Small intestine (tissue), 7 donors: ENCODE results near the gene CCR5AS.

ENCODE experiments used
- DNase-seq, 2 donors: peaks; one replicate each; pipeline versions ENCODE4 v3.0.0 to v3.0.0-alpha.2; 2013
- FAIRE-seq: peaks from 2 replicates; lab custom pipeline; 2012; peaks lifted over from hg19 to GRCh38; lab: Jason Lieb, UNC
- H3K27ac ChIP-seq, 3 donors: one replicate each; pipeline ENCODE4 v1.5.1; 2013; ENCODE audit warnings: low read length in 2 of 3, mild to moderate bottlenecking in 2 of 3, control low read depth in 1 of 3, inconsistent platforms in 1 of 3, low read depth in 1 of 3, moderate library complexity in 1 of 3
- H3K27me3 ChIP-seq, 3 donors: one replicate each; pipeline ENCODE4 v1.6.1; 2013; ENCODE audit warnings: low read length in 3 of 3, inconsistent platforms in 1 of 3; ENCODE audit not compliant: control insufficient read depth in 3 of 3, insufficient read depth in 3 of 3
- H3K36me3 ChIP-seq, 3 donors: one replicate each; pipeline ENCODE4 v1.6.1; 2013; ENCODE audit warnings: low read length in 3 of 3, inconsistent platforms in 1 of 3, low read depth in 1 of 3, mild to moderate bottlenecking in 1 of 3, moderate library complexity in 1 of 3; ENCODE audit not compliant: control insufficient read depth in 3 of 3, insufficient read depth in 2 of 3
- H3K4me1 ChIP-seq, 3 donors: one replicate each; pipeline ENCODE4 v1.6.1; 2013; ENCODE audit warnings: low read length in 2 of 3, inconsistent platforms in 1 of 3, low read depth in 1 of 3, mild to moderate bottlenecking in 1 of 3, moderate library complexity in 1 of 3; ENCODE audit not compliant: control insufficient read depth in 3 of 3, insufficient read depth in 2 of 3
- H3K4me3 ChIP-seq, 3 donors: one replicate each; pipeline ENCODE4 v1.5.1; 2013; ENCODE audit warnings: low read length in 3 of 3, control low read depth in 1 of 3, inconsistent platforms in 1 of 3, low read depth in 1 of 3, mild to moderate bottlenecking in 1 of 3, moderate library complexity in 1 of 3
- H3K9me3 ChIP-seq, 2 donors: one replicate each; pipeline ENCODE4 v1.6.1; 2013; ENCODE audit warnings: low read depth in 1 of 2, low read length in 1 of 2; ENCODE audit not compliant: control insufficient read depth in 2 of 2, insufficient read depth in 1 of 2
- WGBS, 3 donors: extraction: QIAGEN DNeasy Blood & Tissue Kit; methylation state at CpG; one replicate each; pipeline ENCODE4 v1.1.7; 2013; 5-methylcytosine and 5-hydroxymethylcytosine counted together
- donor health status: healthy with polysubstance abuse.
- donor health status: control.
- donor health status: control.
- donor health status: Bipolar disorder and iron deficiency.
- donor health status: healthy.

Gene CCR5AS

DNA sequence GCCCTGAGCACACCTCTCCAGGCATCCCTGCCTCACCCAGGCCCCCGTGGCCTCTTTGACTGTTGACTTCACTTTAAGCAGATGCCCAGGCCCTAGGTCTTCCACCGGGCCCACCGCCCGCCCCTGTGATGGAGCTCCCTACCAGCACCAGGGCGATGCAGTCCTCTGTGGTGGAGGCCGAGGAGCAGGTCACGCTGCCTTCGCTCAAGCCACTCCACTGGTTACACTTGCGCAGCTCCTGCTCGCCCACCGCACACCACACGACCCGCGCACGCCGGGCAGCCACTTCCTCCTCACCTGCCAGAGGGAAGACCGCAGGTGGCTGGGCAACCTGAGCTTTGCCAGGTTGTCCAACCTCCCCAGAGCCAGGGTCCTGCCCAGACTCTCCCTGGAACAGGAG lies 41.9 kb upstream of the CCR5AS start:
- Histone ChIP-seq H3K4me1 (peaks cover 0 to 2% (median 0%) of the 10 kb centered on the region in 3 donors), H3K36me3 (no peaks in the 10 kb centered on the region), H3K4me3 (no peak overlapping the region), H3K27ac (no peak overlapping the region), H3K27me3 (no peaks in the 10 kb centered on the region), H3K9me3 (no peaks in the 10 kb centered on the region)
- DNase-seq (no peak), FAIRE-seq (no peak)
- WGBS, 3 donors, result 88 to 94% (median 91%) methylated on average over 17 of the region's 17 CpGs

DNA sequence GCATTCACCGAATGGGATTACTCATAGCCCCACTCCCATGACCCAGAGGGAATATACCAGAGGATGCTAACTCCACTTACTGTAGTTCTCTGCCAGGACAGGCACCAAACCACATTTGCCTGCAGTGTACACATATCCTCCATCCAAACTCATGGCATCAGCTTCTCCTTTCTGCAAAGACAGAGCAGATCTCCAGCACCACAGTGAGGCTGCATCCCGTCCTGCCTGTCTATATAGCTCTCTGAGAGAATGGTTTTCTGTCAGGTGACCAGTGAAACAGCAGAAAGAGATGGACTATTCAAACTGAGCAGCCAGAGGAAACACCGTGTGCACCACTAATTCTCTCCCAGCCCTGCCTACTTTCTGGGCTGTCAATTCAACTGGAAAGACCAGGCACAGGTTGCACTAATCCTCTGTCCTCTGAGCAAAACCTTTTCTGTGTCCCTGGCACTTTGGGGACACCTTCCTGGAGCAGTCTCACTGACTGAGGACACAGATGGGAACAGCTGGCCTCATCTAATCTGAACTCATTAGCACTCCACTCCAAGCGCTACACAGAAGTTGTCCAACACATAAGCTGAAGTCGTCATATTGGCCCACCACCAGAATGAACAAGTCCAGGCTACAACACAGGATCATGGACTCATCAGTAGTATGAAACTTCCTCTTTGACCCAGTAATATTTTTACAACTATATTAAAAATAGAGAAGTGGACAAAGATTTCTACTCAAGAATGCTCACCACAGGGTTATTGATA lies 40.5 kb upstream of the CCR5AS start:
- no peaks in the 10 kb centered on the region for H3K27me3 ChIP-seq
- no peak overlapping the region for H3K27ac ChIP-seq
- DNase-seq (no peak), FAIRE-seq (no peak)
- H3K36me3 ChIP-seq, result no peaks in the 10 kb centered on the region
- 61 to 68% (median 65%) methylated on average over 5 of the region's 5 CpGs for WGBS, 3 donors
- H3K4me3 ChIP-seq, result no peak overlapping the region
- no peaks in the 10 kb centered on the region for H3K4me1 ChIP-seq
- H3K9me3 ChIP-seq, result no peaks in the 10 kb centered on the region

DNA sequence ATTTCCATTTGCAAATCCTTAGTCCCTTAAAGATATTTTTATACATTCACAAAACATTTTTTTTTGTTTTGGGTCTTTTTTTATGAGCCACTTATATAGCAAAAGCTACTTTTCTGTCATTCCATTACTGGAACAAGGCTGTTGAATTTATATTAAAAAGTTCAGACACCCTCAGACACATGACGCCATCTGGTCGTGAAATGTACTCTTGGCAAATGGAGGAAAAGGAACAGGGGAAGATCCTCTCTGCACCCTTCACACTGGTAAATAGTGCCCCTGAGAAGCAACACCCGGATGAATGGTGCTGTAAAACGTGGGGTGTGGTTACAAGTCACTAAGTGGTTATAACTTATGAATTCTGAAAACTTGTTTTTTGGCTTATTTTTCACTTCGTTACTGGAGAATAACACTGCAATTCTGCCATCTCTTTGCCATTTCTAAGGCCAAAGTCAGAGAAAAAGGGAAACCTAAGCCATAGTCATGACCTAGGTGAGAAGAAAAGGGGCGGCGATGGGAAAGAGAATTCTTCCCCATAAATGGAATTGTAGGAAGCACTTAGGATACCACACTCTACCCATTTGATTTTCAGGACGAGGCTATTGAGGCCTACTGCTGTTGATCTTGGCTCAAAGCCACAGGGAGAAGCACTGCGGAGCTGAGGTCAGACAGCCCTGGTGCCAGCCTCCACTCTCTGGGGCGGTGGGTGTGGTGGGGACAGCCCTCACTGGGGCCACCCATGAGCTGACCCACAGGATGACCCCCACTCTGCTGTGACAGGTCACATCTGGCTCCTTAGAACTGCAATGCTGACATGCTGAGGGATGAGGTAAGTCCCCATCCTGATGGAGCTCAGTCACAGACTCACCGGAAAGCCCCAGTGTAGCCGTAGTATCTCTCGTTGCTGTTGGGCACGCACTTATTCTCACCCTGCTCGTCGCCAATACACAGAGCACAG lies 36.0 kb upstream of the CCR5AS start:
- Histone ChIP-seq H3K4me3 (no peak overlapping the region), H3K27me3 (no peaks in the 10 kb centered on the region), H3K36me3 (no peaks in the 10 kb centered on the region), H3K9me3 (no peaks in the 10 kb centered on the region), H3K4me1 (no peaks in the 10 kb centered on the region), H3K27ac (no peak overlapping the region)
- WGBS, 3 donors, result 66 to 70% (median 69%) methylated on average over 16 of the region's 16 CpGs
- DNase-seq (peak; percentile 60 to 66), FAIRE-seq (peak; percentile 10)

DNA sequence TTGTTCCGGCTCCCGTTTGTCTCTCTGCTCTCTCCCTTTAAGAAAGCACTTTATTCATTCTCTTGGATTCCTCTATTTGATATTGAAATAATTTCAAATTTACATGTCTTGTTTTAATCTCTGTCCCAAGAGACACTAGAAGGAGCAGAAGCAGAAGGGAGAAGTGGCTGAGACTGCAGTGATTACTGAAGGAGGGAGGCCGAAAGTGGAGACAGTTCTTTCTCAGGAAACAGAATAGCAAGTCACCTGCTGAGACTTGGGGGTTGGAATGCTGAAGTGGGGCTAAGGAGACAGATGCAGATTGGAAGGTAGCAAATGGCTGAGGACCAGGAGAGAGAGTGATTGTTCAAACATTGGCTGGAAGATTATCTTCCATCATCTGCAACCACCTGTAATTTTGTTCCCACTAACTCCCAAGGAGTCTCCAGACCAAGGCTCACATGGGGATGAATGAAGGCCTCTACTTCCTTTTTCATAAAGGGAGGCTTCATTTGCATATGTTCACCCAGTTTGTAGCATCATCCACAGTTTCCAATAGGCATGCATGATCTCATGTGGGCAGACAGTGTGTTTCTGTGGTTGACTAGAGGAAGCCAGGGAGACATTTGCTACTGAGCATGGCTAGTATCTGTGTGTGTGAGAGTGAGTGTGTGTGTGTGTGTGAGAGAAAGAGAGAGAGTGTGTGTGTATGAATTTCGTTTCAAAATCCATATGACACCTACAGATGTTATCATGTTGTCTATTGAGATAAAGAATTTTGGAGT lies 33.8 kb upstream of the CCR5AS start:
- DNase-seq (peak in 1 of 2 donors; percentile 70), FAIRE-seq (no peak)
- H3K4me1 ChIP-seq, result no peaks in the 10 kb centered on the region
- H3K4me3 ChIP-seq, result no peak overlapping the region
- no peaks in the 10 kb centered on the region for H3K27me3 ChIP-seq
- no peaks in the 10 kb centered on the region for H3K36me3 ChIP-seq
- H3K9me3 ChIP-seq, result no peaks in the 10 kb centered on the region
- WGBS, 3 donors, result 71 to 77% (median 74%) methylated on average over 4 of the region's 4 CpGs
- peak overlapping the region in 1 of 3 donors; percentile 48 for H3K27ac ChIP-seq

DNA sequence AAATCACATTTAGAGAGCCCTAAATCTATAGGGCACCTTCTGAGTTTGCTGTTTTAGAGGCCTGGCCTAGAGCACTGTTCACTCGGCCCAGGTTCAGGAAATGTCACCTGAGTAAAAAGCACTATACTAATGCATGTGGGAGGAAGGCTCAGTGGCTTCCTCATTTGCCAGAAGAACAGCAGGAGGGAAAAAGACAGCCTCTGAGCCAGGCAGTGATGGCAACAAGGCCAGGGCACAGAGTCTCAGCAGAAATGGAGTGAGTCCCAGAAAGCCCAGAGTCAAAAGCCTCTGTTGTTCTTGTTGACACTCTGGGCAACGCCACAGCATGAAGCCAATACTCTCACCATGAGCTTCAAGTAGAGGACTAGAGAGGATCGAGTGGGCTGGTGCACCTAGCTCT lies 32.0 kb upstream of the CCR5AS start:
- DNase-seq (no peak), FAIRE-seq (no peak)
- whole genome bisulfite sequencing, 3 donors, result 81 to 88% (median 82%) methylated on average over 3 of the region's 3 CpGs
- no peak overlapping the region for H3K27ac ChIP-seq
- no peaks in the 10 kb centered on the region for H3K4me1 ChIP-seq
- H3K4me3 ChIP-seq, result no peak overlapping the region
- H3K9me3 ChIP-seq, result no peaks in the 10 kb centered on the region
- H3K36me3 ChIP-seq, result no peaks in the 10 kb centered on the region
- no peaks in the 10 kb centered on the region for H3K27me3 ChIP-seq

DNA sequence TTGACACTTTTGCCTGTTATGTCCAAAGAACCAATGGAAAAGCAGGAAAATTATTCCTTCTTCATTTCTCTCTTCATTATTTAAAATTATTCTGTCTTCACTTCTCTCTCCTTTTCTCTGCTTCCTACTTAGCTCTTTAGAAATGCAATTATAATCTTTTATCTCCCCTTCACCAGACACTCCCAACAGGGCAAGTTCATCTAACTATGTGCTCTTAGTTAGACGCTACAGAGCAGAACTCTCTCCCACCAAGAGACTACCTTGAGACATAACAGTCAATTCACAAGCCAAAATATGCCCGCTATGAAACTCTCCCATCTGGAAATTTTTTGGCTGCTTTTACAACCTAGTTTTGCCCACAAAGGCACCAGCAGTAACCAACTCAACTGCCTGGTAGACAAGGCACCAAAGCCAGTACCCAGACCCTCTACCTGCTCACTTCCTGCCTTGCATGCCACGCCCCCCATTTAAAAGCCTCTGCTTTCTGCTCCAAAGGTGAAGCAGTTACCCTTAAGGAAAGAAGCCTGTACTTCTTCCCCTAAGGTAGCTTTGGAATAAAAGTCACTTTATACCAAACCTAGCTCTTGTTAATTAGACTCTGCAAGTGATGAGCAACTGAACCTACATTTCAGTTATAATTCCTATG lies 28.3 kb upstream of the CCR5AS start:
- FAIRE-seq (no peak), DNase-seq (peak; percentile 17 to 35)

DNA sequence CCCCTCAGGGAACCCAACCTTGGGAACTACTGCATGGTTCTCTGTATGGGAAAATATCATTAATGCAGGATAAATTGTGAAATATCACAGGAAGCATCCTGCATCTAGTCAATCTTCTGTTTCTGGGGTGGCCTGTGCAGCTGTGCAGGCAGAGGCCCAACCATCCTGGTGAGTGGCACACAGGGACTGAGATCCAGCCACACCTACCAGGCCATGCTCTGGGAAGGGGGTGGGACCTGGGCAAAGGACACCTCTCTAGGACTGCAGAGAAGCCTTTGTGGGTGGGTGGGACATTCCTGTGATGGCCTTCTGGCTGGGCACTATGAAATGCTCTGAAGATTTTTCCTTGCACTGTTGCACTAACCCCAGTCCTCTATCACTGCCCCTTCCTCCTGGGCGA lies 27.0 kb upstream of the CCR5AS start:
- WGBS, 3 donors, result 90 to 100% (median 100%) methylated on average over 1 of the region's 1 CpG
- Histone ChIP-seq H3K4me1 (peaks cover 0 to 16% (median 0%) of the 10 kb centered on the region in 3 donors), H3K27ac (no peak overlapping the region), H3K4me3 (no peak overlapping the region), H3K27me3 (no peaks in the 10 kb centered on the region), H3K9me3 (peaks cover 0 to 9% of the 10 kb centered on the region in 2 donors), H3K36me3 (no peaks in the 10 kb centered on the region)
- FAIRE-seq (no peak), DNase-seq (no peak)

More for the DNA sequence above, 28.3 kb upstream of the CCR5AS start:
- 80 to 88% (median 83%) methylated on average over 3 of the region's 3 CpGs for WGBS, 3 donors
- Histone ChIP-seq H3K4me1 (peaks cover 0 to 3% (median 0%) of the 10 kb centered on the region in 3 donors), H3K36me3 (no peaks in the 10 kb centered on the region), H3K4me3 (no peak overlapping the region), H3K27ac (no peak overlapping the region), H3K27me3 (no peaks in the 10 kb centered on the region), H3K9me3 (peaks cover 0 to 9% of the 10 kb centered on the region in 2 donors)
